Left ventricle myocardium superior (tissue), 1 donor: ENCODE measurements around the gene RHEBL1. TPM values are rescaled to one million over a fixed set of nuclear protein-coding genes. Genes with fewer than 3 reads are reported as not detected.
A peak's percentile ranks its signal among the peaks of the same experiment; 100 is the strongest.

Experiments
- ATAC-seq: fragments of 200-7000 bp; cut with Tn5 transposase; one replicate; pipeline ENCODE4 v1.9.1; 2020; ENCODE audit warnings: mild to moderate bottlenecking, moderate library complexity
- DNase-seq: peaks from one replicate; pipeline ENCODE4 v3.0.0-alpha.2; 2020
- intact Hi-C: fragments of 100-400 bp; cut with micrococcal nuclease; formaldehyde crosslinking; loops from one replicate; pipeline ENCODE4 v1.11.0; 2022
- total RNA-seq: library from RNA; stranded (reverse); fragmentation: NEBNext Ultra II Directional; extraction: Animal tissue kit (Norgen Biotek cat#: 25700); gene quantifications from one replicate; pipeline ENCODE4 v1.2.1, GENCODE V29; 2021
- donor health status: DM: no; HTN: yes; CAD: no; lungs with severe emphysema.

The RHEBL1 gene
- total RNA-seq, 1 donor from 2014 or later, result 0.32 TPM

DNA sequence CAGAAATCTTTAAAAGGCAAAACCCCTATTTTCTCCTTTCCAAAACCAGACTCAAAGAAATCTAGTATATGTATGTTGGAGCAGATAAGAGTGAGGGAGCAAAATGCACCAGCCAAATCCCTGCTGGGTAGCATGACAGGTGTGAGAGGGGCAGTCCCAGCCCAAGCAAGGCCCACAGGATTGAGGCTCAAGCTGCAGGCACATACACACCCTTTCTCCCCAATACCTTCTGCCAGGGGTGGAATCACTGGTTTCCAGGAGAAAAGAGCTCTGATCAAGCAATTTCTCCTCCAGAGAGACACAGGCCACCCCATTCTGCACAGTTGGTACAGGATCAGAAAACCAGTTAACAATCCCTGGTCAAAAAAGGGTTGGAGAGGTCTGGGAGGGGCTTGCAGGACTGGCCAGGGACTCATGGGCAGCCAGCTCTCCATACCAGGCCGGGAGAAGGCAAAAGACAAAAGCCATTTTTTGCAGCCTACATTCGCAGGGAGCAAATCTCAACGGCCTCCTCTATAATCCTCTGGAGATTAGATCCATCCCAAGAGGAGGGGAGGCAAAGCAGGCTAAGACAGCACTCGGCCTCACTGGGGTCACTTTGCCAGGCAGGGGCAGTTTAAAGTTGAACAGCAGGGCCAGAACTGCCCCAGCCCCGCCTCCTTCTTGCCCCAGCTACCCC, 11.3 kb downstream of the RHEBL1 start:
- ATAC-seq (no peak), DNase-seq (no peak)
- intact Hi-C loops, result no loop called here

DNA sequence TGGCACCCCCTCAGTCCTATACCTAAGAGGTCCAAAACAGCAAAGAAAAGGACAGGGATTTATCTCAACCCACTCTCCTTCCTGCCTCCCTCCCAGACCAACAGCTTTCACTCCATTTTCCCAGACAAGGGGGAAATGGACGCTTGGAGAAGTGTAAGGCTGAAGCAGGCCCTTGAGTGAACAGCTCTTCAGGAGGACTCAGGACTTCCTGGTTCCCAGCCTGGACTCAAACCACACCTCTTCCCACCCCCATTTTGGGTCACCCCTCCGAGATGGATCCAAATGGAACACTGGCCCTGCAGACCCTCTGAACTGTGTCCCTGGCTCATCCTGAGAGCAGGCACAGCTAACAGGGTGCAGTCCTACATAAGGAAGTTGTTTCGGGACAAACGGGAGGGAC, 11.9 kb downstream of the RHEBL1 start:
- DNase-seq, result no peak
- intact Hi-C loops, result no loop called here

DNA sequence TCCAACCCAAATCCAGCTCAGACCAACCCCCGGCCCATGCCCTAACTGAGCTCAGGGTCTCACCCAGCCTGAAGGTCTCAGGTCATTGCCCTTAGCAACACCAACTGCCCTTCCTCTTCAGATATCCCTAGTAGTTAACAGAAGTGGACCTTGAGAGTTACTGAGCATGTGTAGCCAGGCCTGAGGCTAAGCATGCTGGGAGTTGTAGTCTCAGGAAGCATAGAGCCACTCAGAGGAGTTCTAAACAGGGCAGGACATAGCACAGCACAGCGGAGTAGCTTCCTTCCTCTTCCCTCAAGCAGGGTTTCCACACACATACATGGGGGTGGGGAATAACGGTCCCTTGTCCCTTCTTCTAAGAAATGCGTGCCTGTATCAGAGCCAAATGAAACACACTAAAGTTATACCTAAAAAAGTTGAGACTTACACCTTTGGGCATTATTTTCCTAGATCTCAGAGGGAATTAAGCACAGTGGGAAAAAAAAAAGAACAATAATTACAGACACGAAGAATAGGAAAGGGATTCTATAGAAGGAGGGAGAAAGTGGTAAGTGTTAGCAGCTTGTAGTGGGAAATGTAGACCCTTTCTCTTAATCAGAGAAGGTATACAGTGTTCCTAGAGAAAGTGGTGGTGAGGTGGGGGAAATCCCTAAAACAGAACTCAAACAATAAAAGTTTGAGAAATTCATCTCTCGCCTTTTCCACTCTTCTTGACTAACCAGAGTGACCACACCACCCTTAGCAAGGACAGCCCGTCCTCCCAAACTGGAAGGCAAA, 13.6 kb downstream of the RHEBL1 start:
- ATAC-seq (peak; percentile 53), DNase-seq (no peak)
- intact Hi-C loops, result no loop called here

More for the DNA sequence above, 11.9 kb downstream of the RHEBL1 start:
- no peak for ATAC-seq

DNA sequence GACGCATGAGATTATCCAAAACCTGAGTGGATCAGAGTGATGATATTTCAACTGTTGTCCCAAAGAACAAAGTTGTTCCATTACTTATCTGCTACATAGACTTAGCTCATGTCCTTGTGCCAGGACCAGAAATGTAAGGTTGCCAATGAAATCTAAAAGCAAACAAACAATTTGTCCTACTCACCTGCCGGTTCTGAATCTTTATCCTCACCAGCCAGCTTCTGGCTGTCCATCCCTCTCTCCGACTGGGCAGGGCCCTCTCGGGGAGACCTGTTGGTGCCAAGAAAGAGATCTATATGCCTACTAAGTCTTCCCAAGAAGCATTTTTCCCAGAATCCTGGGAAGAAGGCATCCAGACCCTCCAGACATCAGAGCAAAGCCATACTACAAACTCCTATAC, 14.7 kb downstream of the RHEBL1 start:
- intact Hi-C loops, result no loop called here
- ATAC-seq, result no peak
- no peak for DNase-seq

DNA sequence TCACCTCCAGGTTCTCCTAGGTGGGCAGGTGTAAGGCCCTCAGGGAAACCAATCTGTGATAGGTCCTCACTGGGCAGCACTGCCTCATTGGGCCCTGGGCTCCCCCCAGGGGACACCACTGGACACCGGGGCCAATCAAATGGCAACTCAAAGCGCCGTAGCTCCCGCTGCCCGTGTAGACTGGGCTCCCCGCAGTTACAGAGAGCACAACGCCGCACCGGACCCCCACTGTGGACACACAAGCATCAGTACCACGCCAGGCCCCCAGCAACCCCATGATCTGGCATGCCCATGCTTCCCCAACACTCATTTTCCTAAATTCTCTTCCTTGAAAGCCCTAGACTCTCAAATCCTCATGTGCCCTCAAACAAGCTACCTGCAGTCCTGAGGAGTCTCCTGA, 15.3 kb downstream of the RHEBL1 start:
- ATAC-seq (no peak), DNase-seq (no peak)
- intact Hi-C loops, result no loop called here

DNA sequence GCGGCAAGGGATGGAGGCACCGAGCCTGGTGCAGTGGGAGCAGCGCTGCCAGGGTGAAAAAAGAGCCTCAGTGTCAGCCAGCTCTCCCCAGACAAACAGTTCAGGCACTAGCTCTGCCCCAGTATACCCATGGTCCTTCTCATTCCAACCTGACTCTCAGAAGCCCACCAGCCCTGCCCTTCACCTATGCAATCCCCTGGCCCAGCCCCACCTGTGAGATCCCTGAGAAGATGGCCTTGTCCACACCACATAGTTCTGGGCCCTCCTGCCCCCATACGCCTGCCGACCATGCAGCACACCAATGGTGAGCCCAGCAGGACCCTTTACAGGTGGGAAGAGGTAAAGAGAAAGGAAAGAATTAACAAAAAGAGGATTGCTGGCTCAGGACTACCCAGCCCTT, 15.7 kb downstream of the RHEBL1 start:
- no peak for DNase-seq
- ATAC-seq, result no peak
- intact Hi-C loops, result no loop called here

DNA sequence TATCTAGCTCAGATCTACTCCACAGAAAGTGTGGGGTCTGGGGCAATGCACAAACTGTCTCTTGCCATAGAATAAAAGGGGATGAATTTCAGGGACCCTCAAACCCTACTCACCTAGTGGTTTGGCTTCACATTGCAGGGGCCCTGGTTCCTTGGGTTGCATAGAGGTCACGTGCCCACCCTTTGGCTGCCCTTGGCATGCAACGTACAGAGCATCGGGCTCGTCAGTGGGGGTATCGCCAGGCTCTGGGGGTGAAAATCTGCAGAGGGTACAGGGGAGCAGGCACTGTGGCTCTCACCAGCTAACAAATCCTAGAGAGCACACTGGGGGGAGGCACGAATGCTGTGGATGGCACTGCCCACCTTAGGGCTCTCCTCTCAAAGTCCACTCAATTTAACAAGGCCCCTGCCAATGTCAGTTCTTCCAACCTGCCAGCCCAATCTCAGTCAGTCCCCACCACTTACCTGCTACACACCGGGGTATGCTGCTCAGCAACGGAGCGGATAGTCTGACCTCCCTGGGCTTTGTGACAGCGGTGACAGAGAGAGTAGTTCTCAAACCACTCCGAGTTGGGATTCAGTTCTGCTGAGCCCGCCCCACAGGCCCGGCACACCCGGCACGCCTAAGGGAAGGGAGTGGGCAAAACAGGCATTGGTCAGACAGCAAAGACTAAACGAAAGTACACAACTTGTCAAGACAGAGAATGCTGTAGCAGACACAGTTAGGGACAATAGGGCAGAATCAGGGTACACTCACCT, 17.1 kb downstream of the RHEBL1 start:
- ATAC-seq (no peak), DNase-seq (no peak)
- intact Hi-C loops, result no loop called here

DNA sequence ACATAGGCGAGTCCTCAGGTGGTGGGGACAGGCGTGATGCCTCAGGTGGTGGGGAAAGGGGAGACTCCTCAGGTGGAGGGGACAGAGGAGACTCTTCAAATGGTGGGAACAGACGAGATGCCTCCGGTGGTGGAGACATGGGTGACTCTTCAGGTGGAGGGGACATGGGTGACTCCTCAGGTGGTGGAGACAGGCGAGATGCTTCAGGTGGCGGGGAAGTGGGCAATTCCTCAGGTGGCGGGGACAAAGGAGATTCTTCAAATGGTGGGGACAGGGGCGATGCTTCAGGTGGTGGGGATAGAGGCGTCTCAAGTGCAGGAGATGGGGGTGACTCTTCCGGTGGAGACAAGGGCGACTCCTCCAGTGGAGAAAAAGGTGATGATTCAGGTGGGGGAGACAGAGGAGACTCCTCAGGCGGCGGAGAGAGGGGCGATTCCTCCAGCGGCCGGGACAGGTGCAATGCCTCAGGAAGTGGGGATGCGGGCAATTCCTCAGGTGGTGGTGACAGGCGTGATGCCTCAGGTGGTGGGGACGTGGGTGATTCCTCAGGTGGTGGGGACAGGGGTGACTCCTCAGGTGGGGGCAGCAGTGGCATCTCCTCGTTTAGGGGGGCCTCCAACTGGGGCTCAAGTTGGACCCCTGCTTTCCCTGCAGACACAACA, 17.9 kb downstream of the RHEBL1 start:
- intact Hi-C loops, result no loop called here
- DNase-seq (no peak), ATAC-seq (no peak)

DNA sequence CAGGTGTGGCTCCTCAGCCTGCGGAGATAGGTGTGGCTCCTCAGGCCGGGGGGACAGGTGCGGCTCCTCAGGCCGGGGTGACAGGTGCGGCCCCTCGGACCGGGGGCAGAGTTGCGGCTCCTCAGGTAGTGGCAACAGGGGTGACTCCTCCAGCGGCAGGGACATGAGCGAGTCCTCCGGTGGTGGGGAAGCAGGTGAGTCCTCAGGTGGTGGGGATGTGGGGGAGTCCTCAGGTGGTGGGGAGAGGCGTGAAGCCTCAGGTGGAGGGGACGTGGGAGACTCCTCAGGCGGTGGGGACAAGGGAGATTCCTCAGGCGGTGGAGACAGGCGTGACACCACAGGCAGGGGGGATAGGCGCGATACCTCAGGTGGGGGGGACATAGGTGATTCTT, 18.4 kb downstream of the RHEBL1 start:
- intact Hi-C loops, result no loop called here
- ATAC-seq (no peak), DNase-seq (no peak)

DNA sequence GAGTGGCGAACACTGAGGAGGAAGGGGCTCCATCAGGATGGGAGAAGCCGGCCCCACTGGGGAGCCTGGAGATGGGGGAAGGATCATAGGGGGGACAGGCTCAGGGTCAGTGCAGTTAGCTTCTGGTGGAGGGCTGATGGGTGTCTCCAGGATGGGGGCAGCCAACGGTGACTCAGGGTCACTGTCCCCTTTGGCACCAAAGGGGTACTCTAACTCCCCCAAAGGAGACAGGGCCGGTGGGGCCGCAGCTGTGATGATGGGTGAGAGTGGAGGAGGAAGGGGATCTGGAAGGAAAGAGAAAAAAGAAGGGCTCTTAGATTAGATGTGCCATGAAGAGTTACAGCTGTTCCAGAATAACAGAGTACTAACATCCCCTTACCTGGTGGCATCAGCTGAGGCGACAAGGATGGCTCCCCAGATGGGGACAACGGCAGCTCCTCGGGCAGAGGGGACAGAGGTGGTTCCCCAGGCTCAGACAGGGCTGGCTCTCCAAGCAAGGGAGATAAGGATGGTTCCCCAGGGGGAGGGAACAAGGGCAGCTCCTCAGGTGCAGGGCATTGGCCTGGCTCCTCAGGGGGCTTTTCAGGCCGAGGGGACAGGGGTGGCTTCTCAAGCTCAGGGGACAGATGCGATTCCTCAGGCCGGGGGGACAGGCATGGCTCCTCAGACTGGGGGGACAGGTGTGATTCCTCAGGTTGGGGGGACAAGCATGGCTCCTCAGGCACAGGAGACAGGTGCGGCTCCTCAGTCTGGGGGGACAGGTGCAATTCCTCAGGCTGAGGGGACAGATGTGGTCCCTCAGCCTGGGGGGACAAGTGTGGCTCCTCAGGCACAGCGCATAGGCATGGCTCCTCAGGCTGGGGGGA, 19.0 kb downstream of the RHEBL1 start:
- DNase-seq (no peak), ATAC-seq (no peak)
- intact Hi-C loops, result no loop called here

DNA sequence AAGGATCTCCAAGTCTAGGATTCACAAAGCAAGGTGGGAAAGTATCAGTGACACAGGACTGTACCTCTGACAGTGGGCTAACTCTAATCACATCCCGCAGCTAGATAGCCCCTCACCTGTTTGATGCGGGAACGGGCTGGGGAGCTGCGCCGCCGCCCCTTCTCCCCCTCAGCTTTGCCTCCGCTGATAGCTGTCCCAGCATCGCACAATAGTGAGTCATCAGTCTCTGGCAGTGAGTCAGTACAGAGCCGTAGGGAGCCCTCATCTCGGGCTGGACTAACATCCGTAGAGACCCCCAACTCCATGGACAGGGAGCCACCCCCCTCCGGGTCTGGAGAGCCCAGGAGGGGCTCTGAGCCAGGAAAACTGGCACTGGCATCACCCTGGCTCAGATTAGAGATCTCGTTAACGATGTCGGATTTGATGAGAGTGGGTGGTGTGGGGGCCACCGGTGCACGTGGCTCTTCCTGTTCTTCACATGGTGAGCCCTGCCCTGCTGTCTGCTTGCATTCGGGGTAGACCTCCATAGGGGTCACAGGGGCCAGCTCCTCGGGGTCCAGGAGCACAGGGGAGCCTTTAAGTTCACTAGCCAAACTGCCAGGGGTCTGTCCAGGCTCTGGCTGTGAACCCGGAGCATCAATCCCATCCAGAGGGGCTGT, 20.1 kb downstream of the RHEBL1 start:
- ATAC-seq (no peak), DNase-seq (no peak)
- intact Hi-C loops, result no loop called here

DNA sequence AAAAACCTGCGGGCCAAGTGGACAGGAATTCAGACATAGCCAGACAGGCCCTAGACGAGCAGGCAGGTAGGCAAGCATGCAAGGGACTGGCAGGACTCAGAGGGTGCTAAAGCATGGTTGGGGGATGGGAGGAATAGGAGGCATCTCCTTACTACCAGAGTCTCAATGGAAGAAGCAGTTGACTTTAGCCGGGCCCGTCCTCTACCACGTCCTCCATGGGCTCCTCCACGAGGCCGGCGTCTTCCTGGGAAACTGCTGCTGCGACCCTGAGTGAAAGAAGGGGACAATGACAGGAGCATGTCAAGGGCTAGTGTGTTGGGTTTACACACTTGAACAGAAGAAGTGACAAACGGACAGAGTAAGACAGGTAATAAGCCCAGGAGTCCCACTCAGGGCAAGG, 20.8 kb downstream of the RHEBL1 start:
- DNase-seq, result no peak
- no peak for ATAC-seq
- intact Hi-C loops, result no loop called here

DNA sequence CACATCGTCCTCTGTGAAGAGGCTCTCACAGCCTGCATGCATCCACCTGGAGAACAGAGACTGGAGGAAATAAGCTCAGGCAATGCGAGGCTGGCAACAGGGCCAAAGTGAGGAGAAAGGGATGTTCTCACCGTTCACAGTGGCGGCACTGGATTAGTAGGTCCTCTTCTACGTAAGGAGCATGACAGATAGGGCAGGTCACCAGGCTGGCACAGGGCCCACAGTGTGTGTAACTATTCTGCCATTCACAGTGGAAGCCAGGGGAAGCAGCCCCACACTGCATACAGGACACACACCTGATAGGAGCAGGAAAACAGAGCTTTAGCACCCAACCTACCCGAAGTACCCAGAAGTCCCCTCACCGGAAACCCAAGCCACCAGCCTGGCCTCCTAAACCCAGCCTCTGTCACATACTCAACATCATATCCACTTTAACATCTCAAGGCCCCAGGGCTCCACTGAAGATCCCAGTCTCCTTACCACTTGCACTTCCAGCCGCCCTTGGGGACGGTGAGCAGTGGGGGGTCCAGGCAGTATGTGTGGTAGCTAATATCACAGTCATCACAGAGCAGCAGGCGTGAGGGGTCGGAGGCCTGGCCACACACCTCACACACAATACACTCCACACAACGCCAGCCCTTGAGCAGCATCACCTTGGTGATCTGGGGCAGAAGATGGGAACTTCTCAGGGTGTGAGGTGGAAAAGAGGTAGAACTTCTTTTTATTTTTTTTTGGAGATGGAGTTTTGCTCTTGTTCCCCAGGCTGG, 23.5 kb downstream of the RHEBL1 start:
- ATAC-seq, result peak; percentile 39
- no peak for DNase-seq
- intact Hi-C loops, result no loop called here

DNA sequence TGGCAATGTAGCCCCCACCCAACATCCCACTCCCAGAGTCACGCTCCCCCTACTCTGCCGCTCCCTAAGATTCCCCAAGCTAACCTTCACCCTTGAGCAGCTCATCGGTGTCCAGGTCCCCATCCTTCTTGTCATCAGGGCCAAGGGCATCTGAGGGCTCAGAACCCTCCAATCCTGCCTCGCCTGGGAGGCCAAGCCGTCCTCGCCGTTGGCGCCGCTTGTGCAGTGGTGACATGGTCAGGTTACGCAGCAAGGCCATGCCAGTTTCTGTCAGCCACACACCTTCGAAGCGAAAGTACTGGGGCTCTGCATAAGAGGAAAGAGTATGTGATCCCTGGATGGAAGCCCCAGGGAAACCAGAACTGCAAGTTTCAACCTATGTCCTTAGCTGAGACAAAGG, 25.1 kb downstream of the RHEBL1 start:
- ATAC-seq (no peak), DNase-seq (no peak)
- intact Hi-C loops, result no loop called here

DNA sequence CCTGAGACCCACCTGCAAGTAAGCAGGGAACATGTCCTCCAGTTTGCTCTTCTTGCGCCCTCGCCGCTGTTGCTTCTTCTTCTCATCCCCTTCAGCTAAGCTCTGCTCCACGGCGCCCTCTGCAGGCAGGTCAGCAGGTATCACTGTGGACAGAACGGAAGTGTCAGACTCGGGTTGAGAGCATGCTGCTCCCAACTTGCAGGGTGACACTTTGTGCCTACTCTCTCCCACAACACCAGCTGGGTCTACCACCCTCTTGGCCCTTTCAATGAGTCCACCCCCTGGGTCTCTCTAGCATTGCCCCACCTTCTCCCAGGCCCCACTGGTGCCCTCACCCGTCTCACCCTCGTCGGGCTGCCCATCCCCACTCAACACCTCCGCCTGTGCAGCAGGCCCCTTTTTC, 25.9 kb downstream of the RHEBL1 start:
- DNase-seq, result peak; percentile 74
- intact Hi-C loops, result no loop called here

DNA sequence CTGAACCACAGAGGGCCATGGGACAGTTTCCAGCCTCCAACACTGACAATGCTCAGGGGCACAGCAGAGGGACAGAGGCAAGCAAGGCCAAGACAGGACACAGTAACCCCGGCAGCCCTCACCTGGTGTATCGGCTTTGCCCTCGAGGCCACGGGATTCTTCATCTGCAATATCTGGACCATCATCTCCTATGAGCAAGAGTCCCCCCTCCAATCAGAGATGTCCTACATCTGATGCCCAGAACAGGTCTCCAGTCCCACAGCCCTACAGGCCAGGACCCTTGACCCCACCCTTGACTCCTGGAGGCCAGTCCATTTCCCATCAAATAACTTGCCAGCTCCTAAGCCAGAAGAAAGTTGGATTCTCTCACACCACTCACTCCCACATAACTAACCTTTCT, 26.5 kb downstream of the RHEBL1 start:
- DNase-seq (no peak), ATAC-seq (no peak)
- intact Hi-C loops, result no loop called here

More for the DNA sequence above, 25.9 kb downstream of the RHEBL1 start:
- ATAC-seq, result peak; percentile 40

DNA sequence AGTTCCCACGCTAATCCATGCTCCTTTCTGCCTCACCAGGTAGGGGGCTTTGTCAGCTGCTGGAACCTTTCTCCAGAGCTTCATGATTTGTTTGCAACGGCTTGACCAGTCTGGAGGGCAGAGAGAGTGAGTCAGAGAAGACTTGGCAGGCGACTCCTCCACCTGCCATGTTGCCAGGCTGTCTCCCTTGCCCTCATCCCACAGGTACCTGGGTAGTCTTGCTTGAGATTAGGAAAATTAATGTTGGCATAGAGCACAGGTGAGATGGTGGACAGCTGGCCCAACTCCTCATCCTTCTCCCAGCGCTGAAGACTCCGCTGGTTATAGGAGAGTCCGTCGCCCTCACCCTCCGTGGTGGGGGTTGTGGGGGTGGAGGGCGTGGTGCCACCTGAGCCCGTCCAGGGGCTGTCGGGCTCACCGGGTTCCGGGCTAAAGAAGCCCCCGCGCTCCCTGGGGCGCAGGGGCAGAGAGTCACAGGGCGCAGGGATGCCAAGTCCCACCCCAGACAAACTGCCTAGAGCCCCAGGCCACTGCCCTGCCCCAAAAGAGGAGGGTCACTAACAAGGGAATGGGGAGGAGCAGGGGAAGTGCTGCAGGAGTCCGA, 27.8 kb downstream of the RHEBL1 start:
- no peak for ATAC-seq
- intact Hi-C loops, result no loop called here
- DNase-seq, result no peak
